ENCODE data around the gene GPR37L1. TPM values are rescaled to one million over a fixed set of nuclear protein-coding genes. Genes with fewer than 3 reads are reported as not detected.

GPR37L1 gene
- total RNA-seq, 1 donor from 2014 or later, result not detected

DNA sequence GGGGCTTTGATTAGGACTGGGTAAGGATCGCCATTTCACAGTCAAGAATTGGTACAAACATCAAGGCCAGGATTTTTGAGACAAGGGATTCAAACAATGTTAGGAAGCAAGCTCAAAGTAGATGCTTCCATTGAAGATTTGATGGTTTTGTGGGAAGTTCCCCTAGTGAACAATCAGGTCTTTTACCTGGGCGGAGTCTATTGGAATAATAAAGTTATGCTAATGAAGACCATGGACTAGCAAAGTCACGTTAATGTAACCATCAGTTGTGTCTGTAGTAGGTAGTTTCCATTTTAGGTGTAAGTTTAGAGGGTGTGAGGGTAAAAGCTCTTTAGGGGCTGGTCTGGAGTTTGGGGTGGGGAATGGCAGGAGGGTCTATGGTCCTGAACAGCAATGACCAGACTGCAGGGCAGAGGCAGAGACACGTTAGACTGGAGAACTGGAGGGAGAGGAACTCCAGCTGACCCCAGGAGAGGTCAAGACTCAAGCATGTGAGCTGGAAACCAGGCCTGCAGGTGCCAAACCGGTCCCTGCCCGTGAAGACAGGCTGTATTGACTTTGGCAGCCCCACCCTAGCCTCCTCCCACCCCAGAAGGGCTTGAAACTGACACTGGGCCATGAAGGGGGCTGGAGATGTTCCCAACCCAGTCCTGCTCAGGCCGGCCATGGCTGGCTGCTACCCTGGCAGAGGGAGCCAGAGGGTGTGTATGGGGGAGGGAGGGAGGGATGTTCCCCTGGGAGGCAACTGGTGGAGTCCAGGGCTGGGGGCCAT is 36.0 kb upstream of the GPR37L1 start:
- DNase-seq, result no peak
- ChIA-PET CTCF (interaction anchor here (0.6 kb wide), 1 partner anchor 62 kb away, joined by 3 read pairs; no protein-coding TSS in a partner anchor), POLR2A (no interaction called here)
- no peaks in the 10 kb centered on the region for H3K9me3 Mint-ChIP-seq
- H3K36me3 Mint-ChIP-seq (ENCODE audit: low read depth), result no peaks in the 10 kb centered on the region
- no peak overlapping the region for H3K27ac Mint-ChIP-seq
- intact Hi-C loops (cut with micrococcal nuclease), result no loop called here
- no peaks in the 10 kb centered on the region for H3K27me3 Mint-ChIP-seq
- no peak for ATAC-seq (ENCODE audit: low read depth)
- no peak overlapping the region for H3K4me3 Mint-ChIP-seq
- TF ChIP-seq, protein P1, sequence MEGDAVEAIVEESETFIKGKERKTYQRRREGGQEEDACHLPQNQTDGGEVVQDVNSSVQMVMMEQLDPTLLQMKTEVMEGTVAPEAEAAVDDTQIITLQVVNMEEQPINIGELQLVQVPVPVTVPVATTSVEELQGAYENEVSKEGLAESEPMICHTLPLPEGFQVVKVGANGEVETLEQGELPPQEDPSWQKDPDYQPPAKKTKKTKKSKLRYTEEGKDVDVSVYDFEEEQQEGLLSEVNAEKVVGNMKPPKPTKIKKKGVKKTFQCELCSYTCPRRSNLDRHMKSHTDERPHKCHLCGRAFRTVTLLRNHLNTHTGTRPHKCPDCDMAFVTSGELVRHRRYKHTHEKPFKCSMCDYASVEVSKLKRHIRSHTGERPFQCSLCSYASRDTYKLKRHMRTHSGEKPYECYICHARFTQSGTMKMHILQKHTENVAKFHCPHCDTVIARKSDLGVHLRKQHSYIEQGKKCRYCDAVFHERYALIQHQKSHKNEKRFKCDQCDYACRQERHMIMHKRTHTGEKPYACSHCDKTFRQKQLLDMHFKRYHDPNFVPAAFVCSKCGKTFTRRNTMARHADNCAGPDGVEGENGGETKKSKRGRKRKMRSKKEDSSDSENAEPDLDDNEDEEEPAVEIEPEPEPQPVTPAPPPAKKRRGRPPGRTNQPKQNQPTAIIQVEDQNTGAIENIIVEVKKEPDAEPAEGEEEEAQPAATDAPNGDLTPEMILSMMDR (IDR thresholded peaks at IDR 0.05), result no peak
- no peaks in the 10 kb centered on the region for H3K4me1 Mint-ChIP-seq

DNA sequence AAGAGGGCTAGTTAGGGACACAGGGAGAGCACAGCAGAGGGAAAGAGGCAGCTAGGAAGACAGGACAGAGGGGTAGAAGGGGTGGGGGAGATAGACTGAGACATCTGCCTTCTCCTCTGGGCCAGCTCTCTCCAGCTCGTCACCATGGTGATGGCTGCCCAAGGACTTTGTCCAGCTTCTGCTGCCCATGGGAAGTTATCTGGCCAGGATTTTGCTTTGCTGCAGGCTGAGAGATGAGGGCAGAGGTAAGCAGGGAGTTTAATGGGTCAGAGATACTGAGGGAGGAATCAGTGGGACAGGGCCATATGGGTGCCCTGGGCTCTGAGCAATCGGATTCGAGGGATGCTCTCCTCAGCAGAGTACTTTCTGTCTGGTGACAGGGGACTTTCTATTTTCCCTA is 34.5 kb upstream of the GPR37L1 start:
- Mint-ChIP-seq H3K36me3 (ENCODE audit: low read depth) (no peaks in the 10 kb centered on the region), H3K4me1 (no peaks in the 10 kb centered on the region), H3K27ac (no peak overlapping the region), H3K9me3 (no peaks in the 10 kb centered on the region), H3K4me3 (no peak overlapping the region), H3K27me3 (peaks cover 3% of the 10 kb centered on the region)
- DNase-seq, result no peak
- TF ChIP-seq, protein P1 (IDR thresholded peaks at IDR 0.05), result no peak
- intact Hi-C loops (cut with micrococcal nuclease), result no loop called here
- POLR2A ChIA-PET, result no interaction called here
- CTCF ChIA-PET, result no interaction called here
- no peak for ATAC-seq (ENCODE audit: low read depth)

DNA sequence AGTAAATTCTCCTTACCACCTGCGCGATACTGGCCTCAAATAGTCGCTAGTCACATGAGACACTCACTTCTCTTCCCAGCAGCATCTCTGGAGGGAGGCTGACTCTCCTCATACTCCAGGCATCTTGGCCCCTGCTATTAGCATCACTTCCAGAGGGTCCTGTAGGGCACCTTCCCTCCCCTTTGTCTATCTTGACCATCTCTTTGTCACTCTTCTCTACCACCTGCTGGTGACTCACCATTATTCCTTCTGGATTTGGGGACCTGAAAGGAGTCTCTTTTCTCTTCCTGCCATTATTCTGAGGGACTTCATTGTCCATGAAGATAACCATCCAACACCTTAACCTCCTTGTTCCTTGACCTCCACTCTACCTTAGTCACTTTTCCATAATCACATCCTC is 31.7 kb upstream of the GPR37L1 start:
- POLR2A ChIA-PET, result no interaction called here
- DNase-seq (no peak), ATAC-seq (ENCODE audit: low read depth) (no peak)
- TF ChIP-seq, protein P1 (IDR thresholded peaks at IDR 0.05), result no peak
- no peaks in the 10 kb centered on the region for H3K9me3 Mint-ChIP-seq
- H3K27ac Mint-ChIP-seq, result no peak overlapping the region
- H3K36me3 Mint-ChIP-seq (ENCODE audit: low read depth), result no peaks in the 10 kb centered on the region
- intact Hi-C loops (cut with micrococcal nuclease), result no loop called here
- CTCF ChIA-PET, result interaction anchor here (0.6 kb wide), 1 partner anchor 12 kb away, joined by 3 read pairs; no protein-coding TSS in a partner anchor
- no peak overlapping the region for H3K4me3 Mint-ChIP-seq
- H3K4me1 Mint-ChIP-seq, result no peaks in the 10 kb centered on the region
- peaks cover 11% of the 10 kb centered on the region for H3K27me3 Mint-ChIP-seq

DNA sequence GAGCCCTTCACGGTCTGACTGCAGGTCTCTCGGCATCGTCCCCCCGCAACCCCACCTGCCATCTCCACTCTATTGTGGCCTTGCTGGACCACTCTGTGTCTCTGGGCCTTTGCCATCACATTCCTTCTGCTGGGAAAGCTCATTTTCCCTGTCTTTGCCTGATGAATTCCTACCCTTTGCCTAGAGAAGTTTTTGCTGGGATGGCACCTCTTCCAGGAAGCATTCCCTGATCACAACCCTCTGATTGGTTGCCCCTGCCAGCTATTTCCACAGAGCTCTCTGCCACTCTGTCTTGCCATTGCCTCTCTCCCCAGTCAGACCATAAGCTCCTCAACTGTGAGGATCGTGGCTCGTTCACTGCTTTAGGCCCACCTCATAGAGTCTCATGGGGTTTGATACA is 28.9 kb upstream of the GPR37L1 start:
- H3K4me1 Mint-ChIP-seq, result no peaks in the 10 kb centered on the region
- H3K36me3 Mint-ChIP-seq (ENCODE audit: low read depth), result no peaks in the 10 kb centered on the region
- POLR2A ChIA-PET, result no interaction called here
- TF ChIP-seq, protein P1 (IDR thresholded peaks at IDR 0.05), result no peak
- intact Hi-C loops (cut with micrococcal nuclease), result no loop called here
- H3K27me3 Mint-ChIP-seq, result peaks cover 11% of the 10 kb centered on the region
- ATAC-seq (ENCODE audit: low read depth) (no peak), DNase-seq (no peak)
- CTCF ChIA-PET, result no interaction called here
- H3K27ac Mint-ChIP-seq, result no peak overlapping the region
- no peak overlapping the region for H3K4me3 Mint-ChIP-seq
- no peaks in the 10 kb centered on the region for H3K9me3 Mint-ChIP-seq

DNA sequence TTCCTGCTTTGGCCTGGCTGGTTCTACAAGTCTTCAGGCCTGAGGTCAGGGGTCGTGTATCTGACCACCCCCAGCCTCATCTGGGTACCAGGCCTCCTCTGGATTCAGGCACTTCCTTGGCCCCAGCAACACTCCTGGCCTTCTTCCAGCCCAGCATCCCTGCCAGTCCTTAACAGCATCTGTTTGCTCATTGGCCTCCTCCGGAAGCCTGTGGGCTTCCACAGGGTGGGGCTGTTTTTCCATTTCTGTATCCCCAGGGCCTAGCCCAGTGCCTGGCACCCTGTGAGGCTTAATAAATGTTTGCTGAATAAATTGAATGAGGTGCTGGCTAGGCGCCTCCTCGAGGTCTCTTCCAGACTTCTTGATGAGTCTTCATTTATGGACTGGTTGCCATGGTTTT is 21.5 kb upstream of the GPR37L1 start:
- H3K4me1 Mint-ChIP-seq, result no peaks in the 10 kb centered on the region
- POLR2A ChIA-PET, result interaction anchor here (0.5 kb wide), 1 partner anchor 1216 kb away, joined by 3 read pairs; no protein-coding TSS in a partner anchor
- CTCF ChIA-PET, result no interaction called here
- no peaks in the 10 kb centered on the region for H3K36me3 Mint-ChIP-seq (ENCODE audit: low read depth)
- no peaks in the 10 kb centered on the region for H3K9me3 Mint-ChIP-seq
- intact Hi-C loops (cut with micrococcal nuclease), result no loop called here
- no peak overlapping the region for H3K27ac Mint-ChIP-seq
- ATAC-seq (ENCODE audit: low read depth) (no peak), DNase-seq (no peak)
- no peak overlapping the region for H3K4me3 Mint-ChIP-seq
- H3K27me3 Mint-ChIP-seq, result peaks cover 4% of the 10 kb centered on the region
- TF ChIP-seq, protein P1 (IDR thresholded peaks at IDR 0.05), result no peak

All from activated B cell treated with CpG ODN at 0.5 μM for 24 hours (primary cell).